ENCODE measurements around the gene TOM1L2.
"Not testable (repeated sequence)": the region's sequence is repeated elsewhere in the genome, so short reads cannot be mapped to it uniquely, and the experiment has no call there.

Gene TOM1L2

GRCh38 chr17:17972126-17972951 is at the start of gene TOM1L2, which contains the start of gene DRC3:
Gene TOM1L2 (minus strand): TSS chr17:17972400. CDS start chr17:17972313, 87 bp downstream.
Gene DRC3 (plus strand): TSS chr17:17972862. CDS start chr17:17977599, 4,737 bp downstream.
- DNase-seq (ENCODE audit: low spot score): peak; percentile 98

DNA sequence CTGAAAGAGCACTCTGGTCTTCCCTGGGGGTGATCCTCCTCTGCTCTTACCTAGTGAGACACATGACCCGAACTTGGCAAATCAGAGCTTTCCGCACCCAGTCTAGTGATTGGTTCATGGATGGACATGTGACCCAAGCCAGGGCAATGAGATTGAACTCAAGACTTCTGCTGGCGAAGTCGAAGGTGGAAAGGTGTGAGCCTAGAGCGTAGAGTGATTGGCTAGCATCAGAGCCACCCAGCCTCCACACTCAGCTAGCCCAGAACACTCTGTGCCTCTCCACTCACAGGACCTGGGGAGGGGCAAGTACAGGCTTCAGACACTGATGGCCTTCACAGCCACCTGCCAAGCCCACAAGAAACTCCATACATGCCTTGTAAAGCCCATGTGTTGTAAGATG is 49.2 kb upstream of the TOM1L2 start:
- DNase-seq (ENCODE audit: low spot score): no peak

- DNase-seq (ENCODE audit: low spot score): no peak
Observed at GRCh38 chr17:18020971-18021370, 48.8 kb upstream of the TOM1L2 start.

DNA sequence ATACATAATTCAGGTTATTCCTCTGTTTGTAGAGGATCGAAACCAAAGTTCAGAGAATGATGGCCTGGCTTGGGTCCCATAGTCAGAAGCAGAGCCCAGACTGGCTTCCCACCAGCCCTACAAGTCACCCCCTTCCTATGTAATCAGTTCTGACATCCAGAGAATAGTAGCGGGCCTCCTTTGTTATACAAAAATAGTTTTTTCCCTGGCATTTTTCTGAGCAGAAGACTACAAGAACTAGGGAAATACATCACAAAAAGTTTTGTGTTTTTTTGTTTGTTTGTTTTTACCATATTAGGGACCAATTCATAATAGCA is 47.6 kb upstream of the TOM1L2 start:
- DNase-seq (ENCODE audit: low spot score): no peak

DNA sequence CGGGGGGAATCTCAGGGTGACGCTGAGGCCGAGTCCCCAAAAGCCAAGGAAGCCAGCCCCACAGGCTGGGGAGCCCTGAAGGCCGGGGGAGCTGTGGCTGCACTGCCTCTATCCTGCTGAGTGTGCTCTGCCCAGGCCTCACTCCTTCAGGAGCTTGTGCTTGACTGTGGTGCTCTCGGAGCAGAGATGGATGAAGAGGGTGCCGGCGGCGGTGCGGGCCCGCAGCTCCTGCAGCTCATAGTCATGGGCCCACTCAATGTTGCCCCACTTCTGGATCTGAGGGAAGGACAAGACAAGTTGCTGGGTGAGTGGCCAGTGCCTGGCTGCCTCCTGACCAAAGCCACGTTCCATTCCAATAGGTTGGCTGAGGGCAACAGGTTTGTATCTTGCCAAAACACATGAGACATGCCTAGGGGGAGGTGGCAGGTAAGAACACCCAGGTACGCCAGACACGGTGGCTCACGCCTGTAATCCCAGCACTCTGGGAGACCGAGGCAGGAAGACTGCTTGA is 46.3 kb upstream of the TOM1L2 start:
- no peak for DNase-seq (ENCODE audit: low spot score)

GRCh38 chr17:18017958-18018357 is 45.8 kb upstream of the TOM1L2 start:
- no peak for DNase-seq (ENCODE audit: low spot score)

- DNase-seq (ENCODE audit: low spot score): no peak
Observed at GRCh38 chr17:18016426-18016825, 44.2 kb upstream of the TOM1L2 start.

GRCh38 chr17:18015593-18015992 is 43.4 kb upstream of the TOM1L2 start:
- DNase-seq (ENCODE audit: low spot score): no peak

DNA sequence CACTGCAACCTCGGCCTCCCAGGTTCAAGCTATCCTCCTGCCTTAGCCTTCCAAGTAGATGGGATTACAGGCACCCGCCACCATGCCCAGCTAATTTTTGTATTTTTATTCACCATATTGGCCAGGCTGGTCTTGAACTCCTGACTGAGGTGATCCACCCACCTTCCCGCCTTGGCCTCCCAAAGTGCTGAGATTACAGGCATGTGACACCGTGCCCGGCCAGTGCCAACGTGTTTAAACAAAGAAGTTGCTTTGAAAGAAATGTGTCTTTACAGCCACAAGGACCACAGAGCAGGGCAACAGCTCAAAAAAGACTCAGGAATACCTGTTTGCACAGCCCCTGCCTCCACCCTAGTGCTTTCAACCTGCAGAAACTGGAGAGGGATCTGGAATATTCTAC is 41.8 kb upstream of the TOM1L2 start:
- DNase-seq (ENCODE audit: low spot score): no peak

DNA sequence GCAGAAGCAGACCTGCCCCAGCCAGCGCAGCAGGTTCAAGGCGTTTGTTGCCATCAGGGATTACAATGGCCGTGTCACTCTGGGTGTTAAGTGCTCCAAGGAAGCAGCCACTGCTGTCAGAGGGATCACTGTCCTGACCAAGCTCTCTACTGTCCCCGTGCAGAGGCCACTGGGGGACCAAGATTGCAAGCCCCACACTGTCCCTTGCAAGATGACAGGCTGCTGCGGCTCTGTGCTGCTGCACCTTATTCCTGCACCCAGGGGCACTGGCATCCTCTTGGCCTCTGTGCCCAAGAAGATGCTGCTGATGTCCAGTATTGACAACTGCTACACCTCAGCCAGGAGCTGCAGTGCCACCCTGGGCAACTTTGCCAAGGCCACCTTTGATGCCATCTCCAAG is 39.1 kb upstream of the TOM1L2 start:
- no peak for DNase-seq (ENCODE audit: low spot score)

GRCh38 chr17:18009609-18010420 is 37.6 kb upstream of the TOM1L2 start:
- no peak for DNase-seq (ENCODE audit: low spot score)

- peak; percentile 86 for DNase-seq (ENCODE audit: low spot score)
Observed at GRCh38 chr17:18008496-18009268, 36.5 kb upstream of the TOM1L2 start.

GRCh38 chr17:18006495-18007239 is 34.5 kb upstream of the TOM1L2 start:
- DNase-seq (ENCODE audit: low spot score): no peak

GRCh38 chr17:18005496-18005895 is 33.3 kb upstream of the TOM1L2 start:
- DNase-seq (ENCODE audit: low spot score): no peak

DNA sequence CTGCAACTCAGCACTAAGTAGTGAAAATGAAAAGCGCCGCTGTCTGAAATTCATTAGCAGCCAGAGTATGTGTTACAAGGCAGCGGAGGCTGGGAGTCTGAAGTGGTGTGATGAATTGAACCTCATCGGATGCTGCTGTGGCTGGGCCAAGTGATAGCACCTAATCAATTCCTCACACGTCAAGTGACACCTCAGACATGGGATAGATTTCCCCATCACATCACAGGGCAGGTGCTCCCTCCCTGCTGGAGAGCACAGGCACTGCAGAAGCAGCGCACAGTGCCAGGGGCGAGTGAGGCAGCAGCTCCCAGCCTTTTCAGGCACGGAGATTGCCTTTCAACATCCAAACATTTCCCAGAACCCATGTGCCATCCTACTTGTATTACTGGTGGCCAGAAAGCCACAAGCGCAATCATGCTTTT is 32.7 kb upstream of the TOM1L2 start:
- no peak for DNase-seq (ENCODE audit: low spot score)

DNA sequence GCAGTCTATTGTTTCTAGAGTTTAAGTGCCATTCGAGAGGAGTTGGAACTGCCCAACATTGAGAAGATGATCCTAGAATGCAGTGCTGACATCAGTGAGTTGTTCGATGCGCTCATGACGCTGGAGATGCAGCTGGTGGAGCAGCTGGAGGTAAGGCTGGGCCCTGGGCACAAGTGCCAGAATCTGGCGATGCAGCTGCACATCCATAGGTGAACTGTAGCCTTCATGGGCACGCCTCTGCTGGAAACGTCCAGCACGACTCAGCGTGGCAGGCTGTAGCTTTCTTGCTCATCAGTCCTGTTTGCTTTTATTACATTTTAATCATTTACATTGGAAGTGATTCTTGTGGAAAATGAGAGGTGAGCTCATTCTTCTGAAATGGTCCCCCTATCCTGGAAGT is 32.1 kb upstream of the TOM1L2 start:
- DNase-seq (ENCODE audit: low spot score): no peak

DNA sequence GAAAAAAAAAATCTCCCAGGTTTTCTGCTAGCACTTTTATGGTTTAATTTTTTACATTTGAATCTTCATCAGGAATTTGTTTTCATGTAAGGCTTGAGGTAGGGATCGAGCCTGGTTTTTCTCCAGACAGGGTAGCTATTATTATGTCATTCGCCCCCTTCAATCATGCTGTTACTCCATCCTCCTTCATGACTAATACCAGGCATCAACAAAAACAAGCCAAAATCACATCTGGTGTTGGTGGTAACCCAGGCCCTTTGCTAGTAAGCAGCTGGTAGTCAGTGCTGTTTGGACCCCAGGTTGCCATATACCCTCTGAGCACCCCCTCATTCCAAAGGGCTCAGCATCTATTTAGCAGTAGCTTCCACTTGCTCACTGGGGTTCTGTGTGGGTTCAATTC is 30.0 kb upstream of the TOM1L2 start:
- peak; percentile 47 for DNase-seq (ENCODE audit: low spot score)

DNA sequence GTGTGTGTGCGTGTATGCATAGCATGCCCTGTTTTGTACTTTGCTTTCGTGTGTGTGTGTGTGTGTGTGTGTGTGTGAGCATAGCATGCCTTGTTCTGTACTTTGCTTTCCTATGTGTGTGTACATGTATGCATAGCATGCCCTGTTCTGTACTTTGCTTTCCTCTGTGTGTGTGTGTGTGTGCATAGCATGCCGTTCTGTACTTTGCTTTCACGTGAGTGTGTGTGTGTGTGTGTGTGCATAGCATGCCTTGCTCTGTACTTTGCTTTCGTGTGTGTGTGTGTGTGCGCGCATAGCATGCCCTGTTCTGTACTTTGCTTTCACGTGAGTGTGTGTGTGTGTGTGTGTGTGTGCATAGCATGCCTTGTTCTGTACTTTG is 27.8 kb upstream of the TOM1L2 start:
- no peak for DNase-seq (ENCODE audit: low spot score)

DNA sequence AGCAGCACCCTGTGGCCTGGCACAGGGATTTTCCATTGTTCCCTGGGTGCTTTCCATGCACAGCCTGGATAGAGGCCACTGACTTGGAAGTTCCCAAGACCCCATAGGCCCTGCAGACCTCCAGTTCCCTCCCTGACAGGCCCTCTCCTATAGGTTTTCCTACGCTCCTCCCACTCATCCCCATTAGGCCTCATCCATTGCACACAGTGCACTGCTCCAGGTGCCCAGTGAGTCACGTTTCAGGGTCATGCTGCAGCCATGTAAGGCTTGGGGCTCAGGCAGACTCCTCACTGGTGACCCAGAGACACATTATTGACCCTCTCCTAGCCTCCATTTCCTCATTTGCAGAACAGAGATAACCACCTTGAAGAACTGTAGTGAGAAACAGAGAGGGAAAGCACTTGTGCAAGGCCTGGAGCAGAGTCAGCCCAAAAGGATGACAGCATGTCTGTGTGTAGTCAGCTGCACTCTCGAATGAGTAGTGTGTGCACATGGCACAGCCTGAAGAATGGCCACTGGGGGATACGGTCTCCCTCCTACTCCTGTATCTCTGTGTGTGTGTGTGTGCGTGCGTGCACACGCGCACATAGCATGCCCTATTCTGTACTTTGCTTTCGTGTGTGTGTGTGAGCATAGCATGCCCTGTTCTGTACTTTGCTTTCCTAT is 27.3 kb upstream of the TOM1L2 start:
- no peak for DNase-seq (ENCODE audit: low spot score)

- DNase-seq (ENCODE audit: low spot score): no peak
Observed at GRCh38 chr17:17998934-17999333, 26.7 kb upstream of the TOM1L2 start.

- not testable (repeated sequence) for DNase-seq (ENCODE audit: low spot score)
Observed at GRCh38 chr17:17995887-17996286, 23.7 kb upstream of the TOM1L2 start.

Data from AG20443 (cell line).